PC-3 (cell line): Measurements from ENCODE around the gene PFKL.

Source experiments
- CTCF ChIP-seq: fragments of 300-600 bp; sonication (generic); conservative IDR thresholded peaks from 2 replicates; pipeline ENCODE4 v1.5.1; 2017; ENCODE audit warnings: antibody characterized with exemption, low read depth, mild to moderate bottlenecking, low read length
- EZH2 ChIP-seq: fragments of 300-600 bp; sonication (generic); IDR thresholded peaks from one replicate; pipeline ENCODE4 v1.6.1; 2017; ENCODE audit warnings: antibody characterized with exemption, mild to moderate bottlenecking, low read length; ENCODE audit not compliant: unreplicated experiment
- EZH2phosphoT487 ChIP-seq: fragments of 300-600 bp; sonication (generic); IDR thresholded peaks from 2 replicates; pipeline ENCODE4 v1.6.1; 2018; ENCODE audit warnings: mild to moderate bottlenecking, antibody characterized with exemption, low read length, borderline replicate concordance

DNA sequence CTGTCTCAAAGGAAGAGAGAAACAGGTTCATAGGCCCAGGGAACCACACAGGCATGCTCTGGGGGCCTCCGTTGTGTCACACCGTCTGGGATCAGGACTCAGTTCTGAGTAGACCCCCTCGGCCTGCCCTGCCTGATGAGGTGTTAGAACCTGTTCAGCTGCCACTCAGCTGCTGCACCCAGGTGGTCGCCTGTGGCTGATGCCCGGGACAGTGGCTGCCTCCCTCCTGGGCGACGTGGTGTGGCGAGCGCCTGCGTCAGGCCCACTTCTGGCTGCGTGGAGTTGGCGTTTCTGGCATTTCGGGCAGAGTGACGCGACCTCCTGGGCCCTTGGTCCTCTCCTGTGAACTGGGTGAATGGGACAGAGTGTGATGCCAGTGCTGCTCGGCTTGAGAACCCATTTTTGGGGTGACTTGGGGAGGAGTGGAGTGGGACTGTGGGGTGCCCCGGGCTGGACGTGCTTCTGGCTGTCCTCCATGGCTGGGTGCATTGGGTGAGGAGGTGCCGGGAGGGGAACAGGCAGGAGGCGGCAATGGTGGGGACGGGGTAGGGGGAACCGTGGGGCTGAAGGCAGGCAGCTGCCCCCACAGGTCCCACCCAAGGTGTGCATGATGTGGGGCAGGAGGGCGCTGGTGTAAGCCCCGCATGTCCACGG, 28.5 kb downstream of the PFKL start:
- no peak for TF ChIP-seq CTCF
- no peak for TF ChIP-seq EZH2
- TF ChIP-seq EZH2phosphoT487 = no peak
